Neural progenitor cell (in vitro differentiated cells): ENCODE measurements around the gene IRF1. TPM values are rescaled to one million over a fixed set of nuclear protein-coding genes. Genes with fewer than 3 reads are reported as not detected.
A peak's percentile ranks its signal among the peaks of the same experiment; 100 is the strongest.

Experiments
- DNase-seq: peaks from one replicate; pipeline ENCODE4 v3.0.0-alpha.2; 2016; ENCODE audit warnings: low spot score
- H2AFZ ChIP-seq: fragments of 200-600 bp; sonication (generic); replicated peaks from 2 replicates; pipeline ENCODE4 v1.6.1; 2016; ENCODE audit warnings: antibody characterized with exemption
- H3F3A ChIP-seq: fragments of 200-600 bp; sonication (generic); 2 replicates; pipeline ENCODE4 v1.6.1; 2016; ENCODE audit warnings: antibody characterized with exemption, low read depth
- H3K27ac ChIP-seq: fragments of 200-600 bp; sonication (generic); 2 replicates; pipeline ENCODE4 v1.5.1; 2016; ENCODE audit warnings: mild to moderate bottlenecking
- H3K27me3 ChIP-seq: fragments of 200-600 bp; sonication (generic); 2 replicates; pipeline ENCODE4 v1.6.1; 2016; ENCODE audit warnings: mild to moderate bottlenecking, moderate library complexity
- H3K36me3 ChIP-seq: fragments of 200-600 bp; sonication (generic); 2 replicates; pipeline ENCODE4 v1.5.1; 2016
- H3K4me1 ChIP-seq: fragments of 200-600 bp; sonication (generic); 2 replicates; pipeline ENCODE4 v1.6.1; 2016; ENCODE audit warnings: mixed run types
- H3K4me2 ChIP-seq: fragments of 200-600 bp; sonication (generic); 2 replicates; pipeline ENCODE4 v1.6.1; 2016
- H3K4me3 ChIP-seq: fragments of 200-600 bp; sonication (generic); 2 replicates; pipeline ENCODE4 v1.5.1; 2016
- H3K79me2 ChIP-seq: fragments of 200-600 bp; sonication (generic); 2 replicates; pipeline ENCODE4 v1.6.1; 2016; ENCODE audit warnings: low read depth
- H3K9ac ChIP-seq: fragments of 200-600 bp; sonication (generic); 2 replicates; pipeline ENCODE4 v1.6.1; 2016
- H3K9me3 ChIP-seq: fragments of 200-600 bp; sonication (generic); 2 replicates; pipeline ENCODE4 v1.5.1; 2016; ENCODE audit warnings: low read depth
- H4K20me1 ChIP-seq: fragments of 200-600 bp; sonication (generic); 2 replicates; pipeline ENCODE4 v1.6.1; 2016; ENCODE audit warnings: low read depth
- H3K27ac Mint-ChIP-seq: 3 replicates; pipeline ENCODE4 v1.8.0; 2021; ENCODE audit warnings: mixed read lengths
- H3K27me3 Mint-ChIP-seq: 2 replicates; pipeline ENCODE4 v1.8.0; 2022; ENCODE audit warnings: low read depth, mild to moderate bottlenecking, inconsistent platforms, moderate library complexity, mixed read lengths; ENCODE audit not compliant: insufficient read depth
- H3K36me3 Mint-ChIP-seq: 3 replicates; pipeline ENCODE4 v1.8.0; 2021; ENCODE audit warnings: mixed read lengths
- H3K4me1 Mint-ChIP-seq: 3 replicates; pipeline ENCODE4 v1.8.0; 2021; ENCODE audit warnings: mixed read lengths
- H3K4me3 Mint-ChIP-seq: 3 replicates; pipeline ENCODE4 v1.8.0; 2021; ENCODE audit warnings: mild to moderate bottlenecking, moderate library complexity, mixed read lengths
- H3K9me3 Mint-ChIP-seq: 3 replicates; pipeline ENCODE4 v1.8.0; 2020; ENCODE audit warnings: mixed read lengths
- EZH2 ChIP-seq: fragments of 200-600 bp; sonication (generic); IDR thresholded peaks from 2 replicates; pipeline ENCODE4 v1.6.1; 2017; ENCODE audit warnings: antibody characterized with exemption, mild to moderate bottlenecking, moderate library complexity
- EZH2phosphoT487 ChIP-seq: fragments of 200-600 bp; sonication (generic); IDR thresholded peaks from 2 replicates; pipeline ENCODE4 v1.6.1; 2017; ENCODE audit warnings: antibody characterized with exemption
- total RNA-seq: library from RNA; depleted of rRNA; stranded (reverse); fragments of >200 nt; gene quantifications from 2 replicates; pipeline ENCODE4 v1.2.3, GENCODE V29; 2015; ENCODE audit warnings: low replicate concordance
- TF ChIP-seq, protein P1 (sequence below): fragments of 200-600 bp; sonication (generic); IDR thresholded peaks from 2 replicates; pipeline ENCODE4 v1.5.1; 2017; ENCODE audit warnings: antibody characterized with exemption, mild to moderate bottlenecking

The IRF1 gene
- total RNA-seq, 1 donor from 2014 or later = 7.1 TPM

DNA sequence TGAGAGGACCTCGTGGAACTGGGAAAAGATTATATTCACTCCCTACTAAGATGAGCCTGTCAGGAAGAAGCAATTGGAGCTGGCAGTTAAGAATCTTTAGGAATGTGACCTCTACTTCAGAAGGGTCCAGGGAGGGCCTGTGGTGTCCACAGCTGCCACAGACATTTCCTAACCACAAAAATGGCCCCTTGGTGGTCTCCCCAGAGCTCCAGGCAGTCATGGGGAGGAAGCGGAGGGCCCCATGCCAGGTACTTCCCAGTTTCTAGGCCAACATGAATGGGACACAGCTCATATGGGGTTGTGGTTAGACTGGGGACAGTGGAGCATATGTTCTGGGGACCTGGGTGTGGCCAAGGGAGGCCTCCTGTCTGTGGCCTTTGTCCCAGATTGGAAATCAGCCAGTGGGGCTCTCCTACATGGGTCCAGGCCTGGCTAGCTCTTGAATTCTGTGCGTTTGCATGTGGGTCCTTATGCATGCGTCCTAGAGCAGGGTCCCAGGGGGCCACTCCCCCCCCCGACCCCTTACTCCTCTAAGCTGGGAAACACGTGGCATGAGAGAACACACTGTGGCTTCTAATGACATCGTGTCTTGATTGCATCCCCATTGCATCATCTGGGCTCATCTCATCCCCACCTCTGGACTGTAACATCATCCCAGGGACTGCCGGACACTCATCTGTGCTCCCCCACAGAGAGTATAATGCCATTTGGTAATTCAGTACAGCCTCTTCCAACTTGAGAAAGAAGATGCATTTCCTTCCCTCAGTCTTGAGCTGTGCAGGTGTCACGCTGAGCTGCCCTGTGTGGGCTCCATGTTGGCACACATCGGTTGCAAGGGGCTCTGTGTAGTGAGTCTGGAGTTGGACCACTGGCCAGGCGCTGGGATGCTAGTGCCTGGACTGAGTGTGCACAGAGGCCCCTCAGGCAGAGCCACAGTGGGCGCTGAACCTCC is 31.3 kb downstream of the IRF1 start:
- H3K36me3 ChIP-seq = no peaks in the 10 kb centered on the region
- H3K4me2 ChIP-seq = no peak overlapping the region
- no peak overlapping the region for H3K4me3 ChIP-seq
- H4K20me1 ChIP-seq = no peaks in the 10 kb centered on the region
- H3K4me1 Mint-ChIP-seq = peaks cover 36% of the 10 kb centered on the region
- peaks cover 2% of the 10 kb centered on the region for H3K27me3 Mint-ChIP-seq
- no peak for DNase-seq
- H3K9me3 ChIP-seq = no peaks in the 10 kb centered on the region
- no peaks in the 10 kb centered on the region for H3K27me3 ChIP-seq
- H3K9me3 Mint-ChIP-seq = no peaks in the 10 kb centered on the region
- no peak overlapping the region for H2AFZ ChIP-seq
- no peak overlapping the region for H3K9ac ChIP-seq
- H3K27ac ChIP-seq = no peak overlapping the region
- no peaks in the 10 kb centered on the region for H3F3A ChIP-seq
- peaks cover 11% of the 10 kb centered on the region for H3K4me1 ChIP-seq
- H3K36me3 Mint-ChIP-seq = no peaks in the 10 kb centered on the region
- H3K4me3 Mint-ChIP-seq = no peak overlapping the region
- H3K79me2 ChIP-seq = no peaks in the 10 kb centered on the region
- H3K27ac Mint-ChIP-seq = peak overlapping the region; percentile 42
- TF ChIP-seq EZH2 = no peak
- no peak for TF ChIP-seq EZH2phosphoT487
- TF ChIP-seq, protein P1, sequence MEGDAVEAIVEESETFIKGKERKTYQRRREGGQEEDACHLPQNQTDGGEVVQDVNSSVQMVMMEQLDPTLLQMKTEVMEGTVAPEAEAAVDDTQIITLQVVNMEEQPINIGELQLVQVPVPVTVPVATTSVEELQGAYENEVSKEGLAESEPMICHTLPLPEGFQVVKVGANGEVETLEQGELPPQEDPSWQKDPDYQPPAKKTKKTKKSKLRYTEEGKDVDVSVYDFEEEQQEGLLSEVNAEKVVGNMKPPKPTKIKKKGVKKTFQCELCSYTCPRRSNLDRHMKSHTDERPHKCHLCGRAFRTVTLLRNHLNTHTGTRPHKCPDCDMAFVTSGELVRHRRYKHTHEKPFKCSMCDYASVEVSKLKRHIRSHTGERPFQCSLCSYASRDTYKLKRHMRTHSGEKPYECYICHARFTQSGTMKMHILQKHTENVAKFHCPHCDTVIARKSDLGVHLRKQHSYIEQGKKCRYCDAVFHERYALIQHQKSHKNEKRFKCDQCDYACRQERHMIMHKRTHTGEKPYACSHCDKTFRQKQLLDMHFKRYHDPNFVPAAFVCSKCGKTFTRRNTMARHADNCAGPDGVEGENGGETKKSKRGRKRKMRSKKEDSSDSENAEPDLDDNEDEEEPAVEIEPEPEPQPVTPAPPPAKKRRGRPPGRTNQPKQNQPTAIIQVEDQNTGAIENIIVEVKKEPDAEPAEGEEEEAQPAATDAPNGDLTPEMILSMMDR = no peak

DNA sequence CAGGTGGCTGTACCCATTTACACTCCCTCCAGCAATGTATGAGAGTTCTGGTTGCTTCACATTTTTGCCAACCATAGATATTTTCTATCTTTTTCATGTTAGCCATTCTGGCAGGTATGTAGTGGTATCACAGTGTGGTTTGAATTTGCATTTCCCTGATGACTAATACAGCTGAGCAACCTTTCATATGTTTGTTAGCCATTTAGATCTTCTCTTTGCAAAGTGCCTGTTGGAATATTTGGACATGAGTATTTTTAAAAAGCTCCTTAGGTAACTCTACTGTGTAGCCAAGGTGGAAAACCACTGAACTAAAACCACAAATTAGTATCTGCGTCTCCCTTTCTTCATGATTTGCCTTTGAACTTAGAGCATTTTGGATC is 31.9 kb downstream of the IRF1 start:
- no peaks in the 10 kb centered on the region for H4K20me1 ChIP-seq
- peaks cover 8% of the 10 kb centered on the region for H3K4me1 ChIP-seq
- no peaks in the 10 kb centered on the region for H3K79me2 ChIP-seq
- H3K27ac Mint-ChIP-seq = no peak overlapping the region
- H3K9me3 ChIP-seq = no peaks in the 10 kb centered on the region
- no peaks in the 10 kb centered on the region for H3F3A ChIP-seq
- H2AFZ ChIP-seq = no peak overlapping the region
- DNase-seq = no peak
- H3K27me3 ChIP-seq = no peaks in the 10 kb centered on the region
- no peak overlapping the region for H3K4me2 ChIP-seq
- peaks cover 2% of the 10 kb centered on the region for H3K27me3 Mint-ChIP-seq
- no peak overlapping the region for H3K27ac ChIP-seq
- H3K4me3 Mint-ChIP-seq = no peak overlapping the region
- no peaks in the 10 kb centered on the region for H3K36me3 ChIP-seq
- no peaks in the 10 kb centered on the region for H3K36me3 Mint-ChIP-seq
- TF ChIP-seq, protein P1 = no peak
- TF ChIP-seq EZH2phosphoT487 (no peak), EZH2 (no peak)
- H3K9ac ChIP-seq = no peak overlapping the region
- no peak overlapping the region for H3K4me3 ChIP-seq
- H3K9me3 Mint-ChIP-seq = no peaks in the 10 kb centered on the region
- H3K4me1 Mint-ChIP-seq = peaks cover 32% of the 10 kb centered on the region

DNA sequence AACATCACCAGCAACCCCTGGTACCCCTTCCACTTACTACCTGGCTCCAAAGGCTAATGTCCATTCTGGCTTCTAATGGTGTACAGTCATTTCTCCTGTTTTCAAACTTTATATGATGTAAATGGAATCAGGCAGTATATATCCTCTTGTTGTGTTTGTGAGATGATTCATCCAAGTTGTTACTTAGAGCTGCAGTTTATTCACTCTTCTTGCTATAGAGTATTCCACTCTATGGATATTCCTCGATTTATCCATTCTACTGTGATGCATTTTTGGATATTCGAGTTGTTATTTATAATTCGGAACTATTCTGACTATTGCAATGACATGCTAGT is 32.4 kb downstream of the IRF1 start:
- TF ChIP-seq, protein P1 = no peak
- TF ChIP-seq EZH2 = no peak
- TF ChIP-seq EZH2phosphoT487 = no peak
- H3K9ac ChIP-seq = no peak overlapping the region
- Mint-ChIP-seq H3K27ac (no peak overlapping the region), H3K27me3 (peaks cover 2% of the 10 kb centered on the region), H3K9me3 (no peaks in the 10 kb centered on the region), H3K4me1 (peaks cover 27% of the 10 kb centered on the region), H3K36me3 (no peaks in the 10 kb centered on the region), H3K4me3 (no peak overlapping the region)
- H3F3A ChIP-seq = no peaks in the 10 kb centered on the region
- H3K4me1 ChIP-seq = peaks cover 8% of the 10 kb centered on the region
- no peaks in the 10 kb centered on the region for H4K20me1 ChIP-seq
- H3K79me2 ChIP-seq = no peaks in the 10 kb centered on the region
- no peaks in the 10 kb centered on the region for H3K27me3 ChIP-seq
- no peak for DNase-seq
- H3K27ac ChIP-seq = no peak overlapping the region
- H3K9me3 ChIP-seq = no peaks in the 10 kb centered on the region
- no peak overlapping the region for H3K4me3 ChIP-seq
- no peaks in the 10 kb centered on the region for H3K36me3 ChIP-seq
- no peak overlapping the region for H2AFZ ChIP-seq
- H3K4me2 ChIP-seq = no peak overlapping the region
